ENCODE data around the gene PKHD1.
"Not testable (repeated sequence)": the region's sequence is repeated elsewhere in the genome, so short reads cannot be mapped to it uniquely, and the experiment has no call there.

Gene PKHD1

GRCh38 chr6:51976374-51976773 is 111.0 kb downstream of the PKHD1 start:
- Mint-ChIP-seq H3K4me3 (no peak overlapping the region), H3K9me3 (peaks cover 2% of the 10 kb centered on the region), H3K27ac (no peak overlapping the region), H3K27me3 (peaks cover 2% of the 10 kb centered on the region), H3K36me3 (no peaks in the 10 kb centered on the region), H3K4me1 (no peaks in the 10 kb centered on the region)
- ATAC-seq (ENCODE audit: low read depth) (no peak), DNase-seq (ENCODE audit: low spot score in 2 of 2) (no peak)

GRCh38 chr6:51972659-51973058 is 114.8 kb downstream of the PKHD1 start:
- peaks cover 2% of the 10 kb centered on the region for H3K27me3 Mint-ChIP-seq
- ATAC-seq (ENCODE audit: low read depth) (no peak), DNase-seq (ENCODE audit: low spot score in 2 of 2) (no peak)
- no peaks in the 10 kb centered on the region for H3K36me3 Mint-ChIP-seq
- H3K4me1 Mint-ChIP-seq = no peaks in the 10 kb centered on the region
- H3K9me3 Mint-ChIP-seq = peaks cover 1% of the 10 kb centered on the region
- H3K27ac Mint-ChIP-seq = no peak overlapping the region
- no peak overlapping the region for H3K4me3 Mint-ChIP-seq

- H3K4me3 Mint-ChIP-seq = no peak overlapping the region
- no peak for ATAC-seq (ENCODE audit: low read depth)
- peaks cover 3% of the 10 kb centered on the region for H3K9me3 Mint-ChIP-seq
- no peak overlapping the region for H3K27ac Mint-ChIP-seq
- peaks cover 1% of the 10 kb centered on the region for H3K27me3 Mint-ChIP-seq
- no peak for DNase-seq (ENCODE audit: low spot score in 2 of 2)
- H3K4me1 Mint-ChIP-seq = no peaks in the 10 kb centered on the region
- H3K36me3 Mint-ChIP-seq = no peaks in the 10 kb centered on the region
Observed at GRCh38 chr6:51968265-51968664, 119.1 kb downstream of the PKHD1 start.

GRCh38 chr6:51965222-51965801 is 122.1 kb downstream of the PKHD1 start:
- Mint-ChIP-seq H3K36me3 (no peaks in the 10 kb centered on the region), H3K27ac (no peak overlapping the region), H3K4me3 (no peak overlapping the region), H3K4me1 (no peaks in the 10 kb centered on the region), H3K27me3 (peaks cover 1% of the 10 kb centered on the region), H3K9me3 (peaks cover 3% of the 10 kb centered on the region)
- ATAC-seq (ENCODE audit: low read depth) (no peak), DNase-seq (ENCODE audit: low spot score in 2 of 2) (no peak)

DNA sequence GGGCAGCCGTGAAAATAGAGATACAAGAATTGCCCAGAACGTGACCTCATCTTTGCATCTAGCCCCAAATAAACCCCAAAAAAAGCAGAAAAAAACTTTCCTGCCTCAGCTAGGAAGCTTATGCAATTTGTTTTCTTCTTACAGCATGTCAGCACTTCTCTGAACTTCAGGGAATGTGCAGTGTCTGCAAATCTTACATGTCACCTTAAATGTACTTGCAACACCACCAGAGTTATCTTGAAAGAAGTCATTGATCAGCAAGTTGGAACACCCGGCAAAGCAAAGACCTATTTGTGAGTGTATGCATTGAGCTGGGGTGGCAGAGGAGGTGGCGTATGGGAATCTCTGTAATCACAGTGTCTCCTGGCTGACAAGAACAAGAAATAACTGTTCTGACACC is 123.4 kb downstream of the PKHD1 start:
- Mint-ChIP-seq H3K9me3 (peaks cover 1% of the 10 kb centered on the region), H3K4me3 (no peak overlapping the region), H3K36me3 (no peaks in the 10 kb centered on the region), H3K4me1 (no peaks in the 10 kb centered on the region), H3K27me3 (peaks cover 1% of the 10 kb centered on the region), H3K27ac (no peak overlapping the region)
- DNase-seq (ENCODE audit: low spot score in 2 of 2) (no peak), ATAC-seq (ENCODE audit: low read depth) (no peak)

DNA sequence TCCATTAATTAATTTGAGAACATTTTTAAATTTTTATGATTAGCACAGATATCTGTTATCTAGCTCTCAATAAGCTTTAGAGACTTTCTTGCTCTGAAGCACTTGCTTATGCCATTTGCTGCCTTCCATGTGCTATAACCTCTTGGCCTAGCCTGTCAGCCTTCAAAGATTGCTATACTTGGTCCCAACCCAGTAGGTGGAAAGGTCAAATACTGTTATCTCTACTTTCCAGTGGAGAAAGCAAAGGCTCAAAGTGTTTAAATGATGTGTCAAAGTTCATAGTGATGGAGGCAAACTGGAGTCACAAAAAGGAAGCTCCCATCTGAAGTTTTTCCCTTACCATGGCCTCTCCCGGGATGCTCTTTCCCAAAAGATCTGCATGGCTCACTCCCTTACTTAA is 125.1 kb downstream of the PKHD1 start:
- Mint-ChIP-seq H3K4me1 (no peaks in the 10 kb centered on the region), H3K27ac (no peak overlapping the region), H3K4me3 (no peak overlapping the region), H3K9me3 (peaks cover 1% of the 10 kb centered on the region), H3K27me3 (peaks cover 1% of the 10 kb centered on the region), H3K36me3 (no peaks in the 10 kb centered on the region)
- no peak for ATAC-seq (ENCODE audit: low read depth)
- no peak for DNase-seq (ENCODE audit: low spot score in 2 of 2)

GRCh38 chr6:51960419-51960818 is 127.0 kb downstream of the PKHD1 start:
- Mint-ChIP-seq H3K4me3 (no peak overlapping the region), H3K27me3 (no peaks in the 10 kb centered on the region), H3K36me3 (no peaks in the 10 kb centered on the region), H3K27ac (no peak overlapping the region), H3K9me3 (no peaks in the 10 kb centered on the region), H3K4me1 (no peaks in the 10 kb centered on the region)
- DNase-seq (ENCODE audit: low spot score in 2 of 2) (no peak), ATAC-seq (ENCODE audit: low read depth) (no peak)

DNA sequence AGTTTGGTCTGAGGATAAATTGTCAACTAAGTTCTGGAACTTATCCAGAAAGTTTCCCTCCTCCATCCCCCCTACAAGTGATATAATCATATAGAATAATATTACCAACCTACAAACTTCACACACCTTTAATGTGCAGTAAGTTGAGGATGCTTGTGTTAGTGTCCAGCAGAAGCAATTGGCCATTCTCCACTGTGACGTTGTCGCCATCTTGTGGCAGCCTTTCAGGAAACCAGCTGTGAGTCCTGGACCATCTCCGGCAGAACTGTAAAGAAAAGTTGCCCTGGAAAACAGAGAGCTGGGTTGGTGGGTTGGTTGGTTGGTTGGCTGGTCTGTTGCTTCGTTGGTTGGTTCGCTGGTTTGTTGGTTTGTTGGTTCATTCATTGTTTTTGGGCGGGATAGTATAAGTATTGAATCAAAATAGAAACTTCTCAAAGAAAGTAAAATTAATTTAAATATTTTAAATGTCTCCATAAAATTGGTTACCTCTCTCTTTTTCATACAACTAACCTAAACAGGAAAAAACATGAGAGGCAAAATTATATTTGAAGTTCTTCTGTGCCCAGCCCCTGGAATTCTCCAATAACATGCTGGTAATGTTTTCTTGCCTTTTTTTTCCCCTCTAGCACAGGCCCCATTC is 127.5 kb downstream of the PKHD1 start:
- ATAC-seq (ENCODE audit: low read depth) (peak; percentile 44), DNase-seq (ENCODE audit: low spot score in 2 of 2) (peak; percentile 28 to 35)
- Mint-ChIP-seq H3K27ac (no peak overlapping the region), H3K4me1 (no peaks in the 10 kb centered on the region), H3K36me3 (no peaks in the 10 kb centered on the region), H3K27me3 (no peaks in the 10 kb centered on the region), H3K9me3 (no peaks in the 10 kb centered on the region), H3K4me3 (no peak overlapping the region)

GRCh38 chr6:51954681-51955080 is 132.7 kb downstream of the PKHD1 start:
- H3K27ac Mint-ChIP-seq = no peak overlapping the region
- no peaks in the 10 kb centered on the region for H3K36me3 Mint-ChIP-seq
- no peak for DNase-seq (ENCODE audit: low spot score in 2 of 2)
- H3K4me3 Mint-ChIP-seq = no peak overlapping the region
- no peaks in the 10 kb centered on the region for H3K9me3 Mint-ChIP-seq
- no peaks in the 10 kb centered on the region for H3K27me3 Mint-ChIP-seq
- no peaks in the 10 kb centered on the region for H3K4me1 Mint-ChIP-seq
- ATAC-seq (ENCODE audit: low read depth) = no peak

GRCh38 chr6:51953246-51953645 is 134.2 kb downstream of the PKHD1 start:
- no peaks in the 10 kb centered on the region for H3K27me3 Mint-ChIP-seq
- no peak for ATAC-seq (ENCODE audit: low read depth)
- H3K36me3 Mint-ChIP-seq = no peaks in the 10 kb centered on the region
- H3K27ac Mint-ChIP-seq = no peak overlapping the region
- no peaks in the 10 kb centered on the region for H3K4me1 Mint-ChIP-seq
- no peak for DNase-seq (ENCODE audit: low spot score in 2 of 2)
- H3K4me3 Mint-ChIP-seq = no peak overlapping the region
- no peaks in the 10 kb centered on the region for H3K9me3 Mint-ChIP-seq

DNA sequence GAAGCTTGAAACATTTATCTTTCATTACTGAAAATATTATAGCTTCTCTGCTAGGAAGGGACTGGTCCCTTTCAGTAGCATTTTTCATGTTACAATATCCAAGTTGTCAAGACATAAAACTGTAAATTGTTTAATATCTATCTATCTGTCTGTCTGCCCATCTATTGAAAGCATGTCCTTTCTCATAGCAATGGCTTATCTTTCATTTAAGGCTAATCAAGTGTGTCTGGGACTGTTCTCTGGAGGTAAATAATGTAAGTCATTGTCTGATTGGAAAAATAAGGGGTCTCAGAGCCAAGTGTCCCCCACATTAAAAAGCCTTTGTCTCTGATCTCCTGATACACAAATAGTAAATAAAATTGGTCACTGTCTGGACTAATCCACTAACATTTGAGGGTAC is 135.5 kb downstream of the PKHD1 start:
- Mint-ChIP-seq H3K9me3 (no peaks in the 10 kb centered on the region), H3K4me3 (no peak overlapping the region)

GRCh38 chr6:51949526-51949925 is 137.9 kb downstream of the PKHD1 start:
- Mint-ChIP-seq H3K27me3 (no peaks in the 10 kb centered on the region), H3K9me3 (no peaks in the 10 kb centered on the region), H3K4me3 (no peak overlapping the region), H3K36me3 (no peaks in the 10 kb centered on the region), H3K4me1 (no peaks in the 10 kb centered on the region), H3K27ac (no peak overlapping the region)
- DNase-seq (ENCODE audit: low spot score in 2 of 2) (no peak), ATAC-seq (ENCODE audit: low read depth) (no peak)

More for the DNA sequence above, 135.5 kb downstream of the PKHD1 start:
- Mint-ChIP-seq H3K36me3 (no peaks in the 10 kb centered on the region), H3K4me1 (no peaks in the 10 kb centered on the region), H3K27ac (no peak overlapping the region), H3K27me3 (no peaks in the 10 kb centered on the region)
- no peak for DNase-seq (ENCODE audit: low spot score in 2 of 2)
- no peak for ATAC-seq (ENCODE audit: low read depth)

GRCh38 chr6:51939695-51940094 is 147.7 kb downstream of the PKHD1 start:
- not testable (repeated sequence) for H3K27ac Mint-ChIP-seq; DNase-seq (ENCODE audit: low spot score in 2 of 2); ATAC-seq (ENCODE audit: low read depth); H3K9me3 Mint-ChIP-seq; H3K4me3 Mint-ChIP-seq; H3K4me1 Mint-ChIP-seq; H3K36me3 Mint-ChIP-seq
- H3K27me3 Mint-ChIP-seq = peaks cover 19% of the 10 kb centered on the region

DNA sequence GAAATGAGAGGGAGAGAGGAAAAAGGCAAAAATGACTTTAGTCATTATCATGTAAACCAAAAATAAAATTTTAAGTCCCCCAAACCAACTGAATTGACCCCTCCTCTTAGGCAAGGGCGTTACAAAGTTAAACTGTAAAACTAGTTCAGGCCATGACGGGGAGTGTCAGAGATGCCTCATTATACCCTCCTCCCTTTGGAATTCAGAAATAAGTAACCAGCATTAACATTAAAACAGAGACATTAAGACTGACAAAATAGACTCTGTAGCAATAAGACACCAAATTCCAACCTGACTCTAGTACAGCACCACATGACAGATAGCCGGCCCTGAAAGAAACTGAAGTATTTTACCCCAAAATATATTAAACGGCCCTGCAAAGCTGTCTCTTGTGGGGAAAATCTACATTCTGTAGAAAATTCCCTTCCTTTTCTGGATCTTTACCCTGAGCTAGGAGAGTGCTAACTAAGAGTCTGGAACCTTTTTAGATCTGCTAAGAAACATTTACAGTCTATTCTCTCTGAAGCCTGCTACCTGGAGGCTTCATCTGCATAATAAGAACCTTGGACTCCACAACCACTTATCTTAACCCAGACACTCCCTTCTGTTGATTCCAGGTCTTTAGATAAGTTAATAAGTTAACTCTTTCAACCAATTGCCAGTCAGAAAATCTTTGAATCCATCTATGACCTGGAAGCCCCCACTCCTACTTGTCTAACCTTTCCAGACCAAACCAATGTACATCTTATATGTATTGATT is 150.7 kb downstream of the PKHD1 start:
- ATAC-seq (ENCODE audit: low read depth) (no peak), DNase-seq (ENCODE audit: low spot score in 2 of 2) (no peak)
- H3K9me3 Mint-ChIP-seq = peaks cover 2% of the 10 kb centered on the region
- no peaks in the 10 kb centered on the region for H3K36me3 Mint-ChIP-seq
- H3K27ac Mint-ChIP-seq = no peak overlapping the region
- H3K4me3 Mint-ChIP-seq = no peak overlapping the region
- H3K4me1 Mint-ChIP-seq = no peaks in the 10 kb centered on the region
- peaks cover 10% of the 10 kb centered on the region for H3K27me3 Mint-ChIP-seq

Data from memory B cell (primary cell).